ENCODE results near the gene ROBO1. TPM values are rescaled to one million over a fixed set of nuclear protein-coding genes. Genes with fewer than 3 reads are reported as not detected.

Gene ROBO1
- polyA plus RNA-seq, 1 experiment = 33.9 TPM

- no peak for TF ChIP-seq CTCF (IDR thresholded peaks at IDR 0.05; ENCODE audit: insufficient read depth, low read depth, low read length)
- POLR2A ChIA-PET = no interaction called here
- no peak for DNase-seq (ENCODE audit: low read depth)
- CTCF ChIA-PET = interaction anchor here (1.0 kb wide), 1 partner anchor 743 kb away, joined by 6 read pairs; no protein-coding TSS in a partner anchor
- Histone ChIP-seq H3K4me3 (ENCODE audit: low read depth, low read length) (no peak overlapping the region), H3K27me3 (ENCODE audit: control insufficient read depth, insufficient read depth, low read length) (no peaks in the 10 kb centered on the region), H3K36me3 (ENCODE audit: control insufficient read depth, insufficient read depth, low read length) (no peaks in the 10 kb centered on the region)
Measured at GRCh38 chr3:79392479-79392878, 375.3 kb downstream of the ROBO1 start.

- POLR2A ChIA-PET = no interaction called here
- no peak for TF ChIP-seq CTCF (IDR thresholded peaks at IDR 0.05; ENCODE audit: insufficient read depth, low read depth, low read length)
- Histone ChIP-seq H3K36me3 (ENCODE audit: control insufficient read depth, insufficient read depth, low read length) (no peaks in the 10 kb centered on the region), H3K27me3 (ENCODE audit: control insufficient read depth, insufficient read depth, low read length) (no peaks in the 10 kb centered on the region), H3K4me3 (ENCODE audit: low read depth, low read length) (no peak overlapping the region)
- CTCF ChIA-PET = no interaction called here
- no peak for DNase-seq (ENCODE audit: low read depth)
Measured at GRCh38 chr3:79390352-79390751, 377.4 kb downstream of the ROBO1 start.

GRCh38 chr3:79385211-79385610 lies 382.6 kb downstream of the ROBO1 start:
- TF ChIP-seq CTCF (IDR thresholded peaks at IDR 0.05; ENCODE audit: insufficient read depth, low read depth, low read length) = no peak
- no peak for DNase-seq (ENCODE audit: low read depth)
- no peak overlapping the region for H3K4me3 ChIP-seq (ENCODE audit: low read depth, low read length)
- H3K36me3 ChIP-seq (ENCODE audit: control insufficient read depth, insufficient read depth, low read length) = no peaks in the 10 kb centered on the region
- ChIA-PET POLR2A (no interaction called here), CTCF (no interaction called here)
- H3K27me3 ChIP-seq (ENCODE audit: control insufficient read depth, insufficient read depth, low read length) = no peaks in the 10 kb centered on the region

GRCh38 chr3:79383402-79384012 lies 384.3 kb downstream of the ROBO1 start:
- Histone ChIP-seq H3K36me3 (ENCODE audit: control insufficient read depth, insufficient read depth, low read length) (no peaks in the 10 kb centered on the region), H3K27me3 (ENCODE audit: control insufficient read depth, insufficient read depth, low read length) (no peaks in the 10 kb centered on the region), H3K4me3 (ENCODE audit: low read depth, low read length) (no peak overlapping the region)
- DNase-seq (ENCODE audit: low read depth) = no peak
- CTCF ChIA-PET = no interaction called here
- TF ChIP-seq CTCF (IDR thresholded peaks at IDR 0.05; ENCODE audit: insufficient read depth, low read depth, low read length) = no peak
- POLR2A ChIA-PET = no interaction called here

GRCh38 chr3:79380581-79380980 lies 387.2 kb downstream of the ROBO1 start:
- POLR2A ChIA-PET = no interaction called here

More at GRCh38 chr3:79380581-79380980, 387.2 kb downstream of the ROBO1 start:
- Histone ChIP-seq H3K4me3 (ENCODE audit: low read depth, low read length) (no peak overlapping the region), H3K36me3 (ENCODE audit: control insufficient read depth, insufficient read depth, low read length) (no peaks in the 10 kb centered on the region), H3K27me3 (ENCODE audit: control insufficient read depth, insufficient read depth, low read length) (no peaks in the 10 kb centered on the region)
- no peak for DNase-seq (ENCODE audit: low read depth)
- CTCF ChIA-PET = no interaction called here
- no peak for TF ChIP-seq CTCF (IDR thresholded peaks at IDR 0.05; ENCODE audit: insufficient read depth, low read depth, low read length)

Data from BJ (cell line).